ENCODE results near the gene SHPK.

GRCh38 chr17:3675886-3676285 is 39.8 kb upstream of the SHPK start:
- TF ChIP-seq CTCF (conservative IDR thresholded peaks at IDR 0.05) (no peak), ZFX (IDR thresholded peaks at IDR 0.05) (no peak)

Measured in C4-2B (cell line).